ENCODE measurements around the gene PLEKHA4.

- no peak for TF ChIP-seq POLR2AphosphoS5 (IDR thresholded peaks at IDR 0.05; ENCODE audit: low read depth, low read length)
- TF ChIP-seq TAF1 (IDR thresholded peaks at IDR 0.05; ENCODE audit: borderline replicate concordance, insufficient read depth, low read length) = no peak
- TF ChIP-seq, protein P1, sequence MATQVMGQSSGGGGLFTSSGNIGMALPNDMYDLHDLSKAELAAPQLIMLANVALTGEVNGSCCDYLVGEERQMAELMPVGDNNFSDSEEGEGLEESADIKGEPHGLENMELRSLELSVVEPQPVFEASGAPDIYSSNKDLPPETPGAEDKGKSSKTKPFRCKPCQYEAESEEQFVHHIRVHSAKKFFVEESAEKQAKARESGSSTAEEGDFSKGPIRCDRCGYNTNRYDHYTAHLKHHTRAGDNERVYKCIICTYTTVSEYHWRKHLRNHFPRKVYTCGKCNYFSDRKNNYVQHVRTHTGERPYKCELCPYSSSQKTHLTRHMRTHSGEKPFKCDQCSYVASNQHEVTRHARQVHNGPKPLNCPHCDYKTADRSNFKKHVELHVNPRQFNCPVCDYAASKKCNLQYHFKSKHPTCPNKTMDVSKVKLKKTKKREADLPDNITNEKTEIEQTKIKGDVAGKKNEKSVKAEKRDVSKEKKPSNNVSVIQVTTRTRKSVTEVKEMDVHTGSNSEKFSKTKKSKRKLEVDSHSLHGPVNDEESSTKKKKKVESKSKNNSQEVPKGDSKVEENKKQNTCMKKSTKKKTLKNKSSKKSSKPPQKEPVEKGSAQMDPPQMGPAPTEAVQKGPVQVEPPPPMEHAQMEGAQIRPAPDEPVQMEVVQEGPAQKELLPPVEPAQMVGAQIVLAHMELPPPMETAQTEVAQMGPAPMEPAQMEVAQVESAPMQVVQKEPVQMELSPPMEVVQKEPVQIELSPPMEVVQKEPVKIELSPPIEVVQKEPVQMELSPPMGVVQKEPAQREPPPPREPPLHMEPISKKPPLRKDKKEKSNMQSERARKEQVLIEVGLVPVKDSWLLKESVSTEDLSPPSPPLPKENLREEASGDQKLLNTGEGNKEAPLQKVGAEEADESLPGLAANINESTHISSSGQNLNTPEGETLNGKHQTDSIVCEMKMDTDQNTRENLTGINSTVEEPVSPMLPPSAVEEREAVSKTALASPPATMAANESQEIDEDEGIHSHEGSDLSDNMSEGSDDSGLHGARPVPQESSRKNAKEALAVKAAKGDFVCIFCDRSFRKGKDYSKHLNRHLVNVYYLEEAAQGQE (IDR thresholded peaks at IDR 0.05; ENCODE audit: insufficient read depth in 1 of 2, low read depth in 2 of 2, low read length in 2 of 2) = no peak
- TF ChIP-seq SIN3A (IDR thresholded peaks at IDR 0.05; ENCODE audit: borderline replicate concordance, insufficient read depth, low read length) = no peak
- no peak for TF ChIP-seq FOXP2 (optimal IDR thresholded peaks at IDR 0.05; ENCODE audit: borderline replicate concordance, extremely low read depth, extremely low read length, insufficient read depth)
Measured at GRCh38 chr19:48866692-48867091, 1.7 kb downstream of the PLEKHA4 start.

Data from PFSK-1 (cell line).